Astrocyte of the cerebellum (primary cell): ENCODE data around the gene CD163L1.

Source experiments
- DNase-seq: peaks from one replicate; pipeline ENCODE4 v3.0.0-alpha.2; 2011; ENCODE audit warnings: low read depth
- H3K4me3 ChIP-seq: 2 replicates; pipeline ENCODE4 v1.5.1; 2011; ENCODE audit warnings: mild to moderate bottlenecking, low read depth, low read length, moderate library complexity
- in situ Hi-C: cut with HindIII; loops from 2 replicates; pipeline ENCODE4 v1.10.0; 2017; ENCODE audit warnings: low sequenced_read_pairs
- TF ChIP-seq, protein P1 (sequence below): IDR thresholded peaks from 2 replicates; pipeline ENCODE4 v1.5.1; 2012; ENCODE audit warnings: low read length, low read depth, moderate library complexity, mild to moderate bottlenecking; ENCODE audit errors: missing control alignments

CD163L1 gene

DNA sequence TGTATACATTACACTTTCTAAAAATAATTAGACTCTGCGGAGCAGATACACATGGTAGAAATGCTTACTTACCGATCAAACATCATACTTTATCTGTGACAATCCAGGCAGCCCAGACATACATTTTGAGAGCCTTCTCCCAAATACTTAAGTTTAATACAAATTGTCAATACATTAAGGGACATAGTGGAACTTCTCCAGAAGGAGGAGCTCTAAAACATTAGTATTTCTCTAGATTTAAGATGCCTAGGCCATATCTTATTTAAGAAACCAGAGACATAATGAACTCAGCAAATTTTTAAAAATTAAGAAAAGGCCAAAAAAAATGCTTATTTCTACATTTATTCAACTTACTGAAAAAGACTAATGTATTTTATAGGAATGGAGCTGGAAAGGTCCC lies 124.0 kb downstream of the CD163L1 start:
- in situ Hi-C loops = no loop called here
- DNase-seq = no peak
- H3K4me3 ChIP-seq = no peak overlapping the region
- TF ChIP-seq, protein P1, sequence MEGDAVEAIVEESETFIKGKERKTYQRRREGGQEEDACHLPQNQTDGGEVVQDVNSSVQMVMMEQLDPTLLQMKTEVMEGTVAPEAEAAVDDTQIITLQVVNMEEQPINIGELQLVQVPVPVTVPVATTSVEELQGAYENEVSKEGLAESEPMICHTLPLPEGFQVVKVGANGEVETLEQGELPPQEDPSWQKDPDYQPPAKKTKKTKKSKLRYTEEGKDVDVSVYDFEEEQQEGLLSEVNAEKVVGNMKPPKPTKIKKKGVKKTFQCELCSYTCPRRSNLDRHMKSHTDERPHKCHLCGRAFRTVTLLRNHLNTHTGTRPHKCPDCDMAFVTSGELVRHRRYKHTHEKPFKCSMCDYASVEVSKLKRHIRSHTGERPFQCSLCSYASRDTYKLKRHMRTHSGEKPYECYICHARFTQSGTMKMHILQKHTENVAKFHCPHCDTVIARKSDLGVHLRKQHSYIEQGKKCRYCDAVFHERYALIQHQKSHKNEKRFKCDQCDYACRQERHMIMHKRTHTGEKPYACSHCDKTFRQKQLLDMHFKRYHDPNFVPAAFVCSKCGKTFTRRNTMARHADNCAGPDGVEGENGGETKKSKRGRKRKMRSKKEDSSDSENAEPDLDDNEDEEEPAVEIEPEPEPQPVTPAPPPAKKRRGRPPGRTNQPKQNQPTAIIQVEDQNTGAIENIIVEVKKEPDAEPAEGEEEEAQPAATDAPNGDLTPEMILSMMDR = no peak

DNA sequence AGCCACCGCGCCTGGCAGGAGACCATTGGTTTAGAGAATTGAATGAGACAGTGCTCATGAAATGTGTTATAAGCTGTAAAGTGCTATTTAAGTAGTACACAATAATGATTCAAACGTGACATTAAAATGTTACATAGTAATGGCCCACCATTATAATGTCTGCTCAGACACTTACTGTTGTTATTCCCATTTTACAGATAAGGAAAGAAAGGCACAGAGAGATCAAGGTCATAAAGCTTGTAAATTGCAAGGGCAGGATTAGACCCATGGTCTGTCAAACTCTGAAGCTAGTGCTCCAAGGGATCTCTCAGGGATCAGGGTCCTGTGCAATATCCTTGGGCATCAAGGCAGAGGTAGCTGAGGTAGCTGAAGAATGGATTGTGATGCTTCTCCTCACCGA lies 133.9 kb downstream of the CD163L1 start:
- TF ChIP-seq, protein P1 = no peak
- H3K4me3 ChIP-seq = no peak overlapping the region

More for the DNA sequence above, 133.9 kb downstream of the CD163L1 start:
- in situ Hi-C loops = no loop called here
- DNase-seq = no peak
